SK-N-SH treated with all-trans-retinoic acid at 6 μM for 48 hours (cell line): ENCODE results near the gene FAM114A2.

Experiments
- ARNTL ChIP-seq: fragments of 450-650 bp; formaldehyde crosslinking; IDR thresholded peaks from 2 replicates; pipeline ENCODE4 v1.5.0; 2020; ENCODE audit warnings: low read depth, mild to moderate bottlenecking, moderate library complexity, borderline replicate concordance
- CSDC2 ChIP-seq: fragments of 250-450 bp; sonication (Bioruptor Pico); IDR thresholded peaks from 2 replicates; pipeline ENCODE4 v1.5.0; 2020; ENCODE audit warnings: mild to moderate bottlenecking, moderate library complexity
- ISL1 ChIP-seq: fragments of 250-450 bp; sonication (Bioruptor Pico); IDR thresholded peaks from 2 replicates; pipeline ENCODE4 v2.1.2; 2022; ENCODE audit warnings: mild to moderate bottlenecking, moderate library complexity
- OSR1 ChIP-seq: fragments of 250-450 bp; sonication (Bioruptor Pico); IDR thresholded peaks from 2 replicates; pipeline ENCODE4 v1.8.0; 2022; ENCODE audit warnings: moderate library complexity, mild to moderate bottlenecking, inconsistent platforms
- RARB ChIP-seq: fragments of 250-450 bp; sonication (Bioruptor Pico); IDR thresholded peaks from 2 replicates; pipeline ENCODE4 v1.8.0; 2021; ENCODE audit warnings: mild to moderate bottlenecking, moderate library complexity
- ZFP3 ChIP-seq: fragments of 250-450 bp; sonication (Bioruptor Pico); IDR thresholded peaks from 2 replicates; pipeline ENCODE4 v1.5.0; 2020; ENCODE audit warnings: mild to moderate bottlenecking, moderate library complexity
- ZFP30 ChIP-seq: fragments of 450-650 bp; formaldehyde crosslinking; IDR thresholded peaks from 2 replicates; pipeline ENCODE4 v1.5.0; 2022; ENCODE audit warnings: mild to moderate bottlenecking, moderate library complexity
- ZNF70 ChIP-seq: fragments of 450-650 bp; formaldehyde crosslinking; IDR thresholded peaks from 2 replicates; pipeline ENCODE4 v1.5.0; 2020; ENCODE audit warnings: mild to moderate bottlenecking, moderate library complexity
- TF ChIP-seq, protein P1 (sequence below): fragments of 250-450 bp; sonication (Bioruptor Pico); IDR thresholded peaks from 2 replicates; pipeline ENCODE4 v1.5.1; 2020; ENCODE audit warnings: low read depth, mild to moderate bottlenecking, moderate library complexity

DNA sequence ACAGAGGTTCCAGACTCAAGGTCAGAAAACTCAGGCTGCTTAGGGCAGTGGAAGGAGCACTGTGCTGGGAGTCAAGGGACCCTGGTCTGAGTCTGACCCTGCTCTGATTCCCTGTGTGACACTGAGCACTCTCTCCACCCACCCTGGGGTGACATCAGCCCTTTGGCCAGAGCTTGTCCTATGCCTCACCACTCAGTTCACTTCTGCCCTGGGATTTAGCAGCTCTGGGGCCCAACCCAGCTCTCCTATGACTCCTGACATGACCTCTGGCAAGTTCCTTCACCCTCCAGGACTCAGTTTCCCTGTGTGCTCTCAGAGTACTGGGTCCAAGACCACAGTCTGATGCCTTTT, 63.9 kb downstream of the FAM114A2 start:
- no peak for TF ChIP-seq ZNF70 (CRISPR knock-in tag)
- no peak for TF ChIP-seq ZFP30 (CRISPR knock-in tag)
- no peak for TF ChIP-seq ZFP3 (CRISPR knock-in tag)
- no peak for TF ChIP-seq CSDC2 (CRISPR knock-in tag)
- TF ChIP-seq RARB (CRISPR knock-in tag) = no peak
- TF ChIP-seq ISL1 (CRISPR knock-in tag) = no peak
- TF ChIP-seq, protein P1, sequence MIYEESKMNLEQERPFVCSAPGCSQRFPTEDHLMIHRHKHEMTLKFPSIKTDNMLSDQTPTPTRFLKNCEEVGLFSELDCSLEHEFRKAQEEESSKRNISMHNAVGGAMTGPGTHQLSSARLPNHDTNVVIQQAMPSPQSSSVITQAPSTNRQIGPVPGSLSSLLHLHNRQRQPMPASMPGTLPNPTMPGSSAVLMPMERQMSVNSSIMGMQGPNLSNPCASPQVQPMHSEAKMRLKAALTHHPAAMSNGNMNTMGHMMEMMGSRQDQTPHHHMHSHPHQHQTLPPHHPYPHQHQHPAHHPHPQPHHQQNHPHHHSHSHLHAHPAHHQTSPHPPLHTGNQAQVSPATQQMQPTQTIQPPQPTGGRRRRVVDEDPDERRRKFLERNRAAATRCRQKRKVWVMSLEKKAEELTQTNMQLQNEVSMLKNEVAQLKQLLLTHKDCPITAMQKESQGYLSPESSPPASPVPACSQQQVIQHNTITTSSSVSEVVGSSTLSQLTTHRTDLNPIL = no peak
- no peak for TF ChIP-seq OSR1 (CRISPR knock-in tag)
- no peak for TF ChIP-seq ARNTL (CRISPR knock-in tag)
